Upper lobe of left lung (tissue), 6 donors: ENCODE results near the gene RPS6KB1. TPM values are rescaled to one million over a fixed set of nuclear protein-coding genes. Genes with fewer than 3 reads are reported as not detected.

ENCODE experiments used
- ATAC-seq, 2 donors: fragments of 200-7000 bp; cut with Tn5 transposase; one replicate each; pipeline ENCODE4 v1.9.1; 2022; ENCODE audit warnings: mild to moderate bottlenecking in 2 of 2, moderate library complexity in 2 of 2; ENCODE audit not compliant: low FRiP score in 2 of 2
- DNase-seq, 2 donors: peaks; one replicate each; pipeline ENCODE4 v3.0.0-alpha.2; 2019 to 2020
- H3K27ac ChIP-seq, 4 donors: fragments of 200-600 bp; sonication (generic); one replicate each; pipeline ENCODE4 v1.5.1; 2016 to 2019
- H3K27me3 ChIP-seq, 4 donors: fragments of 200-600 bp; sonication (generic); one replicate each; pipeline ENCODE4 v1.5.1; 2017 to 2019
- H3K36me3 ChIP-seq, 4 donors: fragments of 200-600 bp; sonication (generic); one replicate each; pipeline ENCODE4 v1.5.1; 2016 to 2019
- H3K4me1 ChIP-seq, 4 donors: fragments of 200-600 bp; sonication (generic); one replicate each; pipeline ENCODE4 v1.5.1; 2018 to 2019
- H3K4me3 ChIP-seq, 4 donors: fragments of 200-600 bp; sonication (generic); one replicate each; pipeline ENCODE4 v1.5.1; 2017 to 2019; ENCODE audit warnings: mild to moderate bottlenecking in 2 of 4, moderate library complexity in 1 of 4
- H3K9me3 ChIP-seq, 4 donors: fragments of 200-600 bp; sonication (generic); one replicate each; pipeline ENCODE4 v1.5.1; 2018 to 2019
- EP300 ChIP-seq, 4 donors: sonication (generic); formaldehyde crosslinking; IDR thresholded peaks; one replicate each; pipeline ENCODE4 v1.5.1; 2017; ENCODE audit warnings: antibody characterized with exemption in 4 of 4, control low read depth in 2 of 4
- POLR2A ChIP-seq, 4 donors: fragments of 450-650 bp; IDR thresholded peaks; one replicate each; pipeline ENCODE4 v1.5.1; 2016 to 2017; ENCODE audit warnings: antibody characterized with exemption in 4 of 4, mild to moderate bottlenecking in 2 of 4
- POLR2AphosphoS5 ChIP-seq, 2 donors: sonication (generic); formaldehyde crosslinking; IDR thresholded peaks; one replicate each; pipeline ENCODE4 v1.5.1; 2017; ENCODE audit warnings: antibody characterized with exemption in 2 of 2
- WGBS, 2 donors: methylation state at CpG; one replicate each; pipeline ENCODE4 v1.1.5; 2017 to 2018; 5-methylcytosine and 5-hydroxymethylcytosine counted together
- total RNA-seq, 6 donors: library from RNA; depleted of rRNA in 4 of 6; stranded (reverse); fragments of >200 nt in 4 of 6; gene quantifications; one replicate each; pipeline versions ENCODE4 v1.1.0 to v1.2.1, GENCODE V29; 2016 to 2021
- TF ChIP-seq, protein P1 (sequence below), 6 experiments: fragments of 450-650 bp in 4 of 6; fragments of 200-600 bp in 2 of 6; sonication (generic) in 2 of 6; IDR thresholded peaks; one replicate each; pipeline ENCODE4 v1.5.1; 2016 to 2019; ENCODE audit warnings: antibody characterized with exemption in 6 of 6
- donor health status: DM: no; HTN: no; CAD: no; lungs with moderate emphysema.
- donor health status: DM: no; HTN: yes; CAD: no; lungs with severe emphysema.

Gene RPS6KB1
- total RNA-seq, 6 donors from 2014 or later = 13.1 to 60.8 (median 30.3) TPM

DNA sequence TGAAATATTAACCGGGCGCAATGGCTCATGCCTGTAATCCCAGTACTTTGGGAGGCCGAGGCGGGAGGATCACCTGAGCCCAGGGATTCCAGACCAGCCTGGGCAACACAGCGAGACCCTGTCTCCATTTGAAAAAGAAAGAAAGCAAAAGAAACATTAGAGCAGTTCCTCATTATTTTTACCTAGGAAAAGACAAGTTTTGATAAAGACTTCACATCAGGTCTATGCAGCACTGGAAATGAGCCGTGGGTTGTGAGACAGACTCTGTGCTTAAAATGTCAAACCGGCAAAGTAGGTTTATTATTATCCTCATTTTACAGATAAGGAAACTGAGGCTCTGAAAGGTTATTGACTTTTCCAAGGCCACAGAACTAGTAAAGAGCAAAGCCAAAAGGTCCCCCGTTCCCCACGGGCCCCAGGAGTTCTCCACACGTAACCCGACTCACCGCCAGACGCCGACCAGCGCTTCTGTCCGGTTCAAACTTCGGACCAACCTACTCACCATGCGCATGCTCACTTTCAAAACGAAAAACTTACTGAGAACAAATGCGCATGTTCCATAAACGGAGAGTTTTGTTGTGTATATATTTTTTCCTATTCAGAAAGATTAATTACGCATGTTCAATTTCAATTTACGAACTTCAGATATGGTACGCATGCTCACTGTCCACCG, 534 bp upstream of the RPS6KB1 start:
- peak; percentile 85 for ATAC-seq
- Histone ChIP-seq H3K36me3 (peaks cover 0 to 19% (median 0%) of the 10 kb centered on the region in 4 donors), H3K27ac (peak overlapping the region; percentile 92 to 95 (median 94)), H3K27me3 (no peaks in the 10 kb centered on the region), H3K4me3 (peak overlapping the region; percentile 22 to 96 (median 82)), H3K4me1 (peaks cover 21 to 40% (median 30%) of the 10 kb centered on the region in 4 donors), H3K9me3 (no peaks in the 10 kb centered on the region)
- no peak for TF ChIP-seq POLR2A (IDR thresholded peaks at IDR 0.05)
- TF ChIP-seq, protein P1, sequence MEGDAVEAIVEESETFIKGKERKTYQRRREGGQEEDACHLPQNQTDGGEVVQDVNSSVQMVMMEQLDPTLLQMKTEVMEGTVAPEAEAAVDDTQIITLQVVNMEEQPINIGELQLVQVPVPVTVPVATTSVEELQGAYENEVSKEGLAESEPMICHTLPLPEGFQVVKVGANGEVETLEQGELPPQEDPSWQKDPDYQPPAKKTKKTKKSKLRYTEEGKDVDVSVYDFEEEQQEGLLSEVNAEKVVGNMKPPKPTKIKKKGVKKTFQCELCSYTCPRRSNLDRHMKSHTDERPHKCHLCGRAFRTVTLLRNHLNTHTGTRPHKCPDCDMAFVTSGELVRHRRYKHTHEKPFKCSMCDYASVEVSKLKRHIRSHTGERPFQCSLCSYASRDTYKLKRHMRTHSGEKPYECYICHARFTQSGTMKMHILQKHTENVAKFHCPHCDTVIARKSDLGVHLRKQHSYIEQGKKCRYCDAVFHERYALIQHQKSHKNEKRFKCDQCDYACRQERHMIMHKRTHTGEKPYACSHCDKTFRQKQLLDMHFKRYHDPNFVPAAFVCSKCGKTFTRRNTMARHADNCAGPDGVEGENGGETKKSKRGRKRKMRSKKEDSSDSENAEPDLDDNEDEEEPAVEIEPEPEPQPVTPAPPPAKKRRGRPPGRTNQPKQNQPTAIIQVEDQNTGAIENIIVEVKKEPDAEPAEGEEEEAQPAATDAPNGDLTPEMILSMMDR (IDR thresholded peaks at IDR 0.05) = peak in 1 of 6 experiments; percentile 3
- no peak for DNase-seq
- 7 to 9% methylated on average over 25 of the region's 25 CpGs for WGBS, 2 donors

DNA sequence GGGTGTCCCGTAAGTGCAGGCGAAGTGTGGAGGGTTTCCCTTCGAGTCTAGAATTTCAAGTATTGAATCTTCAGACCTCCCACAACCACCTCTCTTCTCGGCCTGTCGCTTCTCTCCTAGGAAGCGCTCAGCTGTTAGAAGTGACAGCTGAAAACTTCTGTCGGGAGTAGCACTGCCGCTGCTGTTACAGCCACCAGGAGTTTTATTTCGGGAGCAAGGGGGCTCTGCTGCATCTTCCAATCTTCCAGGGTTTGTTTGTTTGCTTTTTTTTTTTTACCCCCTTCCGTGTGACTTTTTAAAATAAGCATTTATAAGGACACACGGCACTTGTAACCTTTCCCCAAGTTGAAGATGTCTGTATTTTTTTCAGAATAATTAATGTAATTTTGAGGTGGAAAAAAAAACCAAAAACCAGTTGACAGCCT, 767 bp downstream of the RPS6KB1 start:
- TF ChIP-seq POLR2AphosphoS5 (IDR thresholded peaks at IDR 0.05) = no peak
- TF ChIP-seq POLR2A (IDR thresholded peaks at IDR 0.05) = no peak
- no peak for TF ChIP-seq EP300 (IDR thresholded peaks at IDR 0.05)
- TF ChIP-seq, protein P1 (IDR thresholded peaks at IDR 0.05) = no peak
- Histone ChIP-seq H3K4me3 (peak overlapping the region; percentile 77 to 98 (median 92)), H3K27me3 (no peaks in the 10 kb centered on the region), H3K27ac (peak overlapping the region; percentile 92 to 95 (median 94)), H3K36me3 (peaks cover 0 to 12% (median 0%) of the 10 kb centered on the region in 4 donors), H3K9me3 (no peaks in the 10 kb centered on the region), H3K4me1 (peaks cover 21 to 43% (median 30%) of the 10 kb centered on the region in 4 donors)
- WGBS, 2 donors = 0% methylated on average over 11 of the region's 11 CpGs
- ATAC-seq (peak in 1 of 2 donors; percentile 11), DNase-seq (peak in 1 of 2 donors; percentile 31)

DNA sequence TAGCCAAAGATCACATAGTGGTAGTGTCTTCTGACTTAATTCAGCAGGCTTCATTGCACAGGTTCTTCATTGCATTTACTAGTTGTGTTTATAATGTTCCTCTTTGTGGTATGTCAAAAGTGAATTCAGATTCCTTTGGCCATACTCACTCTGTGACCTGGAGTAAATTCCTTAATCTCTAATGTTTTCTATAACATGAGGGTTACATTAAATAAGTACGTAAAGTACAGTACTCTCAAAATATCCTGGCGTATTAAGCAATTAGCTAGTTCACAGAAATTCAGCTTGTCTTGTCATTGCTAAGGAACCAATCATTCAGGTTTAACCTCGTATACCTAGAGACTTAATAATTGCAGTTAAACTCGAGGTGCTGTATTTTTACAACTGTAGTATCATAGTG, 4.2 kb downstream of the RPS6KB1 start:
- Histone ChIP-seq H3K27ac (no peak overlapping the region), H3K4me1 (peaks cover 13 to 41% (median 20%) of the 10 kb centered on the region in 4 donors), H3K9me3 (no peaks in the 10 kb centered on the region), H3K27me3 (no peaks in the 10 kb centered on the region), H3K36me3 (peaks cover 0 to 4% (median 0%) of the 10 kb centered on the region in 4 donors), H3K4me3 (no peak overlapping the region)
- 84 to 87% methylated on average over 4 of the region's 4 CpGs for WGBS, 2 donors
- ATAC-seq (no peak), DNase-seq (no peak)
- no peak for TF ChIP-seq EP300 (IDR thresholded peaks at IDR 0.05)
- no peak for TF ChIP-seq POLR2A (IDR thresholded peaks at IDR 0.05)
- TF ChIP-seq, protein P1 (IDR thresholded peaks at IDR 0.05) = no peak
- TF ChIP-seq POLR2AphosphoS5 (IDR thresholded peaks at IDR 0.05) = no peak

DNA sequence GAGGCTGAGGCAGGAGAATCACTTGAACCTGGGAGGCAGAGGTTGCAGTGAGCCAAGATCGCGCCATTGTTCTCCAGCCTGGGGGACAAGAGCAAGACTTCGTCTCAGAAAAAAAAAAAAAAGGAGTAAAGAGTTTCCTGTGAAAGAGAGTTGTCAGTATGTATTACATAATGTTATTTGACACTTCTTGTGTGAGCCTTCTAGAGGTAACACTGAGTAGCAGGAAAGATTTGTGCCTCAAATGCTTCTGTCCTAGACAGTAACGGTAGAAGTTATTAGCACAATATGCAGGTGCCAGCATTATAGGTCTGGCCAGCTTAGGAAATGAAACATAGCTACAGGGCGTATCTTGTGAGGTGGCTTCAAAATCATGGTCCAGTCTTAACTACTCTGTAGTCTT, 6.2 kb downstream of the RPS6KB1 start:
- Histone ChIP-seq H3K4me1 (peaks cover 8 to 35% (median 14%) of the 10 kb centered on the region in 4 donors), H3K9me3 (no peaks in the 10 kb centered on the region), H3K27me3 (no peaks in the 10 kb centered on the region), H3K4me3 (no peak overlapping the region), H3K27ac (no peak overlapping the region), H3K36me3 (peaks cover 0 to 4% (median 0%) of the 10 kb centered on the region in 4 donors)
- TF ChIP-seq, protein P1 (IDR thresholded peaks at IDR 0.05) = peak in 1 of 6 experiments; percentile 34
- TF ChIP-seq POLR2A (IDR thresholded peaks at IDR 0.05) (no peak), POLR2AphosphoS5 (IDR thresholded peaks at IDR 0.05) (no peak), EP300 (IDR thresholded peaks at IDR 0.05) (no peak)
- ATAC-seq (peak; percentile 58 to 70), DNase-seq (no peak)
- WGBS, 2 donors = 34 to 82% methylated on average over 5 of the region's 5 CpGs
